Measurements from ENCODE around the gene ZNF629. TPM values are rescaled to one million over a fixed set of nuclear protein-coding genes. Genes with fewer than 3 reads are reported as not detected.

ZNF629 gene
- total and polyA plus RNA-seq, 12 donors: 7.9 to 27.0 (median 21.9) TPM

DNA sequence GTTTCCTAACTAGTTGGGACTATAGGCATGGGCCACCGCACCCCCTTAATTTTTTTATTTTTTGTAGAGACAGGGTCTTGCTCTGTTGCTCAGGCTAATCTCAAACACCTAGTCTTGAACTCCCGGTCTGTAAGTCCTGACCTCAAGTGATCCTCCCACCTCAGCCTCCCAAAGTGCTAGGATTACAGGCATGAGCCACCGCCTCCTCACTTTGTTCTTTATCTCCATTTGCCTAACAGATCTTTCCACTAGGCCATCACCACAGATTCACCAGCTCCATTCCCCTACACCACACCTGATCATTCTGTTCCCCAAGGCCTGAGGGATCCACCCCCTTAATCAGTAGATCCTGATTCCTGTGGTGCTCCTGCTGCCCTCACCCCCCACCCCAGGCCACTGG is 7.6 kb upstream of the ZNF629 start:
- no peaks in the 10 kb centered on the region for H3K9me3 ChIP-seq (replicated peaks in 1 of 3)
- no peak overlapping the region for H3K4me3 ChIP-seq
- H3K27me3 ChIP-seq: no peaks in the 10 kb centered on the region
- intact Hi-C loops (cut with DNase I): no loop called here
- H3K27ac ChIP-seq: no peak overlapping the region
- WGBS, 4 donors: 89 to 96% (median 93%) methylated on average over 3 of the region's 3 CpGs
- TF ChIP-seq POLR2A (IDR thresholded peaks at IDR 0.05): no peak
- TF ChIP-seq, protein P1, sequence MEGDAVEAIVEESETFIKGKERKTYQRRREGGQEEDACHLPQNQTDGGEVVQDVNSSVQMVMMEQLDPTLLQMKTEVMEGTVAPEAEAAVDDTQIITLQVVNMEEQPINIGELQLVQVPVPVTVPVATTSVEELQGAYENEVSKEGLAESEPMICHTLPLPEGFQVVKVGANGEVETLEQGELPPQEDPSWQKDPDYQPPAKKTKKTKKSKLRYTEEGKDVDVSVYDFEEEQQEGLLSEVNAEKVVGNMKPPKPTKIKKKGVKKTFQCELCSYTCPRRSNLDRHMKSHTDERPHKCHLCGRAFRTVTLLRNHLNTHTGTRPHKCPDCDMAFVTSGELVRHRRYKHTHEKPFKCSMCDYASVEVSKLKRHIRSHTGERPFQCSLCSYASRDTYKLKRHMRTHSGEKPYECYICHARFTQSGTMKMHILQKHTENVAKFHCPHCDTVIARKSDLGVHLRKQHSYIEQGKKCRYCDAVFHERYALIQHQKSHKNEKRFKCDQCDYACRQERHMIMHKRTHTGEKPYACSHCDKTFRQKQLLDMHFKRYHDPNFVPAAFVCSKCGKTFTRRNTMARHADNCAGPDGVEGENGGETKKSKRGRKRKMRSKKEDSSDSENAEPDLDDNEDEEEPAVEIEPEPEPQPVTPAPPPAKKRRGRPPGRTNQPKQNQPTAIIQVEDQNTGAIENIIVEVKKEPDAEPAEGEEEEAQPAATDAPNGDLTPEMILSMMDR (IDR thresholded peaks at IDR 0.05): no peak
- no peaks in the 10 kb centered on the region for H3K36me3 ChIP-seq (replicated peaks in 1 of 2)
- H3K4me1 ChIP-seq (replicated peaks in 1 of 2): no peaks in the 10 kb centered on the region
- DNase-seq: no peak

DNA sequence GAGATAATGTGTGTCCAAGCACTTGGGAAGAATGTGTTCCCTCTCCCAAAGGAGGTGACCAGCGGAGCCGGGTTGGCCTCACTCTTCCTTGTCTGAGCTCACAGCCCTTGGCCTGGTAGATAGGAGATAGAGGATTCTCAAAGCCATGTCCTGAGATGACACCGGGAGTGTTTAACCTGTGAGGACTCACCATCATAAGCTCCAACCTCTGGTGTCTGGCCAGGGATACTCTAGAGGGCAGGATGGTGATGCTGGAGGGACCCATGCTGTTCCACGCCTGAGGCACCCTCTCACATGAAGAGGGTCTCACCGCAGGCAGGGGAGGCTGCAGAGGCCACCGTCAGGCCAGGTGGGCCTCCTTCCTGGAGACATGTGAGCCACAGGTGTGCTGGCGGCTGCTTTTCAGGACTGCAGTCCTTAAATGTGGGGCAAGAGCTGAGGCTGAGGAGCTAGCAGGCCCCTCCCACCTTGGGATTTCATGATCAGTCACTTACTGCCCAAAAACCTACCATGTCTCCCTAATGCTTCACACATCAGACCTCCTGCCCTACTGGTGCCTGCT is 6.6 kb upstream of the ZNF629 start:
- Histone ChIP-seq H3K4me1 (replicated peaks in 1 of 2) (no peaks in the 10 kb centered on the region), H3K27me3 (no peaks in the 10 kb centered on the region), H3K27ac (no peak overlapping the region), H3K9me3 (replicated peaks in 1 of 3) (no peaks in the 10 kb centered on the region), H3K36me3 (replicated peaks in 1 of 2) (no peaks in the 10 kb centered on the region), H3K4me3 (no peak overlapping the region)
- TF ChIP-seq, protein P1 (IDR thresholded peaks at IDR 0.05): no peak
- no peak for TF ChIP-seq POLR2A (IDR thresholded peaks at IDR 0.05)
- intact Hi-C loops (cut with DNase I): no loop called here
- no peak for DNase-seq
- WGBS, 4 donors: 88 to 100% (median 96%) methylated on average over 3 to 7 of the region's 7 CpGs

DNA sequence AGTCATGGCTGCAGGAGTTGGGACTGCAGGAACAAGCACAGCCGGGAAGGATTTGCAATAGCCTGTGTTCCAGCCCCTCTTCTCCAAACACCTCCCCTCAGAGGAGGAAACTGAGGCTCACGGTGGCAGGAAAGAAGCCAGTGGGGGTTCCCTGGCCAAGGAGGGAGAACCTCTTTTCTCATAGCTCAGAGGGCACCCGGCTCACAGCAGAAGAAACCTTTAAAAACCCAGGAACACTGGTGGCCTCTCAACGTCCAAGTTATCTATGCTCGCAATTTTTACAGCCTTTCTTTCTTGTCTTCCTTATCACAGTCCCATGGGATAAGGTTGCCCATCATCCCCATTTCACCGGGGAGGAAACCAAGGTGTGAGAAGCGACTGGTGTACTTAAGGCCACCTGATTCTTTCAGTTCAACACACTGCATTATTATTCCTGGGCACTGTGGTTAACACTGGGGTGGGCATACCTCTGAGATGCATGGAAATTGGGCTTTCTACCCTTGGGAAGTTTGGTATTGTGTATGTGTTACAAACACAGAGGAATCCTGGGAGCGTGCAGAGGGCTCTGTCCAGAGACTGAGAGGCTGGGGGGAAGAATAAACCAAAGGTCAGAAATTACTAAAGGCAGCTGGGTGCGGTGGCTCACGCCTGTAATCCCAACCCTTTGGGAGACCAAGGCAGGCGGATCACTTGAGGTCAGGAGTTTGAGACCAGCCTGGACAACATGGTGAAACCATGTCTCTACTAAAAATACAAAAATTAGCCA is 791 bp upstream of the ZNF629 start:
- no peak for TF ChIP-seq POLR2A (IDR thresholded peaks at IDR 0.05)
- TF ChIP-seq, protein P1 (IDR thresholded peaks at IDR 0.05): no peak
- Histone ChIP-seq H3K4me1 (replicated peaks in 1 of 2) (peaks cover 11 to 15% of the 10 kb centered on the region in 2 donors), H3K4me3 (peak overlapping the region; percentile 56 to 99 (median 86)), H3K36me3 (replicated peaks in 1 of 2) (peaks cover 0 to 16% of the 10 kb centered on the region in 2 donors), H3K27me3 (no peaks in the 10 kb centered on the region), H3K27ac (peak overlapping the region in 4 of 5 donors; percentile 80 to 91 (median 85)), H3K9me3 (replicated peaks in 1 of 3) (no peaks in the 10 kb centered on the region)
- intact Hi-C loops (cut with DNase I): loop anchor here in 1 of 2 donors (10.0 kb wide), 1 partner anchor 87 kb away; no protein-coding TSS in a partner anchor
- DNase-seq: no peak
- 45 to 55% (median 48%) methylated on average over 10 to 11 of the region's 11 CpGs for WGBS, 4 donors

DNA sequence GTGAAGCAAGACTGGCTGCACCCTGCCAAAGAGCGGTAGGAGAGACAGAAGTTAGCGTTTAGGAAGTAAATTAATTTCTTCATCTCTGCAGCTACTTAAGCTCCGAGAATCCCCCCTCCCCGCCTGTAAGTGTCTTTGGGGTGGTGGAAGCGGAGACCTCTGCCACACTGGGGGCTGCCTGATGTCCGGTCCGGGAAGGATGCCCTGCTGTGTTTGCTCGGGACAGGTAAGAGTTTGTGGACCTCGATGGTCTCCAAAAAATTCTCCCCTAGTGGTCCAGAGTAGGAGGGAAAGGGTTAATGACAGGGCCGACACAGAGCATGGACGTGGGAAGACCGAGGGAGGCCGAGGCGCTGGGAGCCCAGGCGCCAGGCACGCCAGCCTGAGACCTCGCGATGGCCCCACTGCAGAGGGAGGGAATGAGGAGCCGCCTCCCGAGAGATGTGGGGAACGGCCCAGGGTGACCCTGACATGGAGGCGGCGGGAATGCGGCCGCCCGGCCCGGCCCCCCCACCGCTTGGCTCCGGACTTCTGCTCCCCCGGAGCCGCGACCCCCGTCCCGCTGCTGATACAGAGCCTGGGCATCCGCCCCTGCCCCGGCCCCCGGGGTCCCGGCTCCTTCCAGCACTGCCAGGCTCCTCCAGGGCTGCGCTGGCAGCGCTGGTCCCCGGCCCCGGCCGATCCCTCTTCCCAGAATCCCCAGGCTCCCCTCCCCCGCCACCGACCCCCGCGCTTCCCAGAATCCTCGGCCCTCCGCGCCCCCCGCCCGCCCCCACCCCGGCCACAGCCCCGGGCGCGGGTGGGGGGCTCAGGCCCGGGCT is 680 bp downstream of the ZNF629 start:
- Histone ChIP-seq H3K9me3 (replicated peaks in 1 of 3) (no peaks in the 10 kb centered on the region), H3K4me1 (replicated peaks in 1 of 2) (peaks cover 11 to 15% of the 10 kb centered on the region in 2 donors), H3K4me3 (peak overlapping the region in 3 of 4 donors; percentile 40 to 99 (median 89)), H3K36me3 (replicated peaks in 1 of 2) (peaks cover 0 to 30% of the 10 kb centered on the region in 2 donors), H3K27ac (peak overlapping the region in 4 of 5 donors; percentile 80 to 91 (median 85)), H3K27me3 (no peaks in the 10 kb centered on the region)
- peak; percentile 56 to 77 (median 75) for DNase-seq
- 2 to 20% (median 5%) methylated on average over 16 to 56 of the region's 57 CpGs for WGBS, 4 donors
- TF ChIP-seq, protein P1 (IDR thresholded peaks at IDR 0.05): no peak
- TF ChIP-seq POLR2A (IDR thresholded peaks at IDR 0.05): peak in 1 of 2 donors; percentile 57
- intact Hi-C loops (cut with DNase I): loop anchor here in 1 of 2 donors (10.0 kb wide), 1 partner anchor 88 kb away; no protein-coding TSS in a partner anchor

Data from adrenal gland (tissue), 12 donors.